HG03439 (cell line): Measurements from ENCODE around the gene CNOT3.

Source experiments
- ATAC-seq: cut with Tn5 transposase; IDR thresholded peaks from one replicate; pipeline ENCODE4 v1.9.1; 2021; ENCODE audit warnings: mild to moderate bottlenecking, moderate library complexity; ENCODE audit not compliant: unreplicated experiment

The CNOT3 gene

GRCh38 chr19:54115109-54116063 lies 22.2 kb upstream of the CNOT3 start, which contains the start of the genes PRPF31 and TFPT:
PRPF31 (plus strand) TSS chr19:54115754; CDS start chr19:54118279, 2,525 bp downstream.
TFPT (minus strand) TSS chr19:54115657; CDS start chr19:54115269, 388 bp downstream.
- peak; percentile 79 for ATAC-seq

- no peak for ATAC-seq
These were observed 16.3 kb upstream of the CNOT3 start for GRCh38 chr19:54121259-54121658.

GRCh38 chr19:54123682-54124081 lies 13.9 kb upstream of the CNOT3 start:
- ATAC-seq = no peak

GRCh38 chr19:54124393-54124792 lies 13.2 kb upstream of the CNOT3 start:
- ATAC-seq = no peak

GRCh38 chr19:54125713-54126112 lies 11.8 kb upstream of the CNOT3 start:
- no peak for ATAC-seq

- no peak for ATAC-seq
These were observed 9.7 kb upstream of the CNOT3 start for GRCh38 chr19:54127688-54128440.

- ATAC-seq = no peak
These were observed 9.2 kb upstream of the CNOT3 start for GRCh38 chr19:54128441-54128725.

- no peak for ATAC-seq
These were observed 8.6 kb upstream of the CNOT3 start for GRCh38 chr19:54128796-54129616.

- ATAC-seq = no peak
These were observed 8.0 kb upstream of the CNOT3 start for GRCh38 chr19:54129617-54129996.

- ATAC-seq = no peak
These were observed 4.1 kb upstream of the CNOT3 start for GRCh38 chr19:54133312-54133956.

- ATAC-seq = no peak
These were observed 3.5 kb upstream of the CNOT3 start for GRCh38 chr19:54133957-54134590.

GRCh38 chr19:54136086-54136863 lies 1.3 kb upstream of the CNOT3 start:
- no peak for ATAC-seq

- ATAC-seq = peak; percentile 81
These were observed 481 bp upstream of the CNOT3 start for GRCh38 chr19:54136864-54137698.

- no peak for ATAC-seq
These were observed 1.1 kb downstream of the CNOT3 start for GRCh38 chr19:54138489-54139256.

GRCh38 chr19:54141356-54141755 lies 3.8 kb downstream of the CNOT3 start:
- no peak for ATAC-seq

- no peak for ATAC-seq
These were observed 4.7 kb downstream of the CNOT3 start for GRCh38 chr19:54142166-54142780.

- ATAC-seq = no peak
These were observed 8.1 kb downstream of the CNOT3 start for GRCh38 chr19:54145541-54146158.
